Measurements from ENCODE around the gene SH3GLB1. TPM values are rescaled to one million over a fixed set of nuclear protein-coding genes. Genes with fewer than 3 reads are reported as not detected.

The SH3GLB1 gene
- total and polyA plus RNA-seq, 2 of the 13 experiments (the other 11 are each of a cell fraction or from before 2014, with no cell fraction given): 26.0 to 41.5 TPM

- no peak for ATAC-seq
Measured at GRCh38 chr1:86747304-86747703, 42.9 kb downstream of the SH3GLB1 start.

More at GRCh38 chr1:86747304-86747703, 42.9 kb downstream of the SH3GLB1 start:
- in situ Hi-C loops (cut with HindIII; ENCODE audit: extremely low pct_ligation_motif_present, low pct_unique_long_range_greater_than_20kb) (no loop called here), intact Hi-C loops (cut with micrococcal nuclease; ENCODE audit: unreplicated experiment) (no loop called here)
- Histone ChIP-seq H3K9me3 (ENCODE audit: low read length) (no peaks in the 10 kb centered on the region), H4K20me1 (ENCODE audit: insufficient read depth, low read length) (no peaks in the 10 kb centered on the region), H3K27ac (ENCODE audit: extremely low read length, insufficient read depth, low read length) (no peak overlapping the region), H3K36me3 (replicated peaks in 1 of 2; ENCODE audit: control insufficient read depth in 1 of 2, insufficient read depth in 2 of 2, low read length in 2 of 2) (peaks cover 3 to 20% of the 10 kb centered on the region in 2 experiments), H2AFZ (ENCODE audit: low read length) (no peak overlapping the region), H3K27me3 (ENCODE audit: control insufficient read depth in 1 of 2, insufficient read depth in 2 of 2, low read length in 2 of 2) (no peaks in the 10 kb centered on the region), H3K9ac (ENCODE audit: insufficient read depth, low read depth, low read length) (no peak overlapping the region), H3K79me2 (ENCODE audit: insufficient read depth, low read length) (no peaks in the 10 kb centered on the region), H3K4me1 (ENCODE audit: insufficient read depth, low read length) (peaks cover 9% of the 10 kb centered on the region), H3K4me3 (replicated peaks in 1 of 3; ENCODE audit: insufficient read depth in 1 of 3, low read depth in 2 of 3, low read length in 3 of 3) (no peak overlapping the region), H3K4me2 (ENCODE audit: low read depth, low read length) (no peak overlapping the region)
- BruUV-seq (replicated peaks): TSS peak; percentile 8
- WGBS (ENCODE audit: low lambda C conversion rate): 70% methylated on average over 1 of the region's 1 CpG
- no peak for DNase-seq (ENCODE audit: low spot score)
- CTCF ChIA-PET (ENCODE audit: low intra/inter-chr PET ratio, low total read pairs): no interaction called here
- TF ChIP-seq ZNF574 (CRISPR knock-in tag; IDR thresholded peaks at IDR 0.05): no peak
- TF ChIP-seq ZNF563 (CRISPR knock-in tag; IDR thresholded peaks at IDR 0.05): no peak
- no peak for TF ChIP-seq BRF2 (CRISPR knock-in tag; IDR thresholded peaks at IDR 0.05)
- TF ChIP-seq STAG1 (CRISPR knock-in tag; IDR thresholded peaks at IDR 0.05): no peak
- TF ChIP-seq ZNF607 (CRISPR knock-in tag; IDR thresholded peaks at IDR 0.05; ENCODE audit: borderline replicate concordance): no peak
- TF ChIP-seq ZNF646 (CRISPR knock-in tag; IDR thresholded peaks at IDR 0.05): no peak
- FAIRE-seq: no peak
- POLR2A ChIA-PET: no interaction called here
